GM23338 (cell line): Measurements from ENCODE around the gene SCGB3A1. TPM values are rescaled to one million over a fixed set of nuclear protein-coding genes. Genes with fewer than 3 reads are reported as not detected.
A peak's percentile ranks its signal among the peaks of the same experiment; 100 is the strongest.

Experiments
- ATAC-seq: fragments of 200-7000 bp; cut with Tn5 transposase; 3 replicates; pipeline ENCODE4 v1.9.1; 2020
- DNase-seq: peaks from one replicate; pipeline ENCODE4 v3.0.0-alpha.2; 2015; ENCODE audit warnings: low spot score
- H2AFZ ChIP-seq: fragments of 200-600 bp; sonication (generic); 2 replicates; pipeline ENCODE4 v1.8.0; 2016; ENCODE audit warnings: antibody characterized with exemption, mild to moderate bottlenecking, moderate library complexity
- H3F3A ChIP-seq: fragments of 200-600 bp; sonication (generic); replicated peaks from 2 replicates; pipeline ENCODE4 v1.8.0; 2017; ENCODE audit warnings: antibody characterized with exemption, mixed run types, low read depth
- H3K27ac ChIP-seq: fragments of 200-600 bp; sonication (generic); 2 replicates; pipeline ENCODE4 v1.6.1; 2016; ENCODE audit warnings: low read depth
- H3K27me3 ChIP-seq: fragments of 200-600 bp; sonication (generic); 2 replicates; pipeline ENCODE4 v1.8.0; 2016; ENCODE audit warnings: mild to moderate bottlenecking, mixed run types, moderate library complexity; ENCODE audit not compliant: insufficient read depth
- H3K36me3 ChIP-seq: fragments of 200-600 bp; sonication (generic); 2 replicates; pipeline ENCODE4 v1.8.0; 2016; ENCODE audit warnings: mild to moderate bottlenecking; ENCODE audit not compliant: insufficient read depth
- H3K4me1 ChIP-seq: fragments of 200-600 bp; sonication (generic); 2 replicates; pipeline ENCODE4 v1.8.0; 2016; ENCODE audit warnings: mild to moderate bottlenecking, moderate library complexity; ENCODE audit not compliant: insufficient read depth
- H3K4me2 ChIP-seq: fragments of 200-600 bp; sonication (generic); 2 replicates; pipeline ENCODE4 v1.7.1; 2017; ENCODE audit warnings: mixed run types
- H3K4me3 ChIP-seq: fragments of 200-600 bp; sonication (generic); 2 replicates; pipeline ENCODE4 v1.6.1; 2016; ENCODE audit warnings: mixed run types
- H3K79me2 ChIP-seq: fragments of 200-600 bp; sonication (generic); replicated peaks from 2 replicates; pipeline ENCODE4 v1.8.0; 2017; ENCODE audit warnings: mild to moderate bottlenecking; ENCODE audit not compliant: insufficient read depth
- H3K9me2 ChIP-seq: fragments of 200-600 bp; sonication (generic); 2 replicates; pipeline ENCODE4 v1.8.0; 2017; ENCODE audit not compliant: insufficient read depth
- H4K20me1 ChIP-seq: fragments of 200-600 bp; sonication (generic); replicated peaks from 2 replicates; pipeline ENCODE4 v1.8.0; 2017; ENCODE audit warnings: mild to moderate bottlenecking; ENCODE audit not compliant: insufficient read depth
- H3K27ac Mint-ChIP-seq: 2 replicates; pipeline ENCODE4 v1.8.0; 2020; ENCODE audit warnings: inconsistent platforms, mild to moderate bottlenecking, moderate library complexity, mixed read lengths
- H3K27me3 Mint-ChIP-seq: 3 replicates; pipeline ENCODE4 v1.8.0; 2022; ENCODE audit warnings: low read depth, mild to moderate bottlenecking, moderate library complexity, mixed read lengths, inconsistent platforms; ENCODE audit not compliant: insufficient read depth, poor library complexity
- H3K36me3 Mint-ChIP-seq: 3 replicates; pipeline ENCODE4 v1.8.0; 2021; ENCODE audit warnings: low read depth, mild to moderate bottlenecking, inconsistent platforms, moderate library complexity, mixed read lengths
- H3K4me1 Mint-ChIP-seq: 3 replicates; pipeline ENCODE4 v1.8.0; 2020; ENCODE audit warnings: mild to moderate bottlenecking, inconsistent platforms, mixed read lengths
- H3K4me3 Mint-ChIP-seq: 3 replicates; pipeline ENCODE4 v1.8.0; 2021; ENCODE audit warnings: moderate library complexity, mild to moderate bottlenecking, inconsistent platforms, mixed read lengths
- H3K9me3 Mint-ChIP-seq: 3 replicates; pipeline ENCODE4 v1.8.0; 2020; ENCODE audit warnings: moderate library complexity, mild to moderate bottlenecking, inconsistent platforms, mixed read lengths
- CREB1 ChIP-seq: fragments of 250-450 bp; sonication (Bioruptor Pico); IDR thresholded peaks from 2 replicates; pipeline ENCODE4 v1.5.0; 2020; ENCODE audit warnings: low read depth, mild to moderate bottlenecking, moderate library complexity
- EZH2 ChIP-seq: fragments of 200-600 bp; sonication (generic); IDR thresholded peaks from one replicate; pipeline ENCODE4 v1.8.0; 2017; ENCODE audit warnings: antibody characterized with exemption, mild to moderate bottlenecking, low read depth; ENCODE audit not compliant: unreplicated experiment
- EZH2phosphoT487 ChIP-seq: fragments of 200-600 bp; sonication (generic); IDR thresholded peaks from one replicate; pipeline ENCODE4 v1.8.1; 2018; ENCODE audit warnings: antibody characterized with exemption; ENCODE audit not compliant: unreplicated experiment
- JUNB ChIP-seq: IDR thresholded peaks from one replicate; pipeline ENCODE4 v1.6.1; 2016; ENCODE audit warnings: antibody characterized with exemption; ENCODE audit not compliant: unreplicated experiment
- NANOG ChIP-seq: IDR thresholded peaks from 2 replicates; pipeline ENCODE4 v1.6.1; 2016; ENCODE audit warnings: antibody characterized with exemption, borderline replicate concordance
- POLR2AphosphoS5 ChIP-seq: IDR thresholded peaks from 2 replicates; pipeline ENCODE4 v1.6.1; 2016; ENCODE audit warnings: antibody characterized with exemption, low read depth
- STAT1 ChIP-seq: IDR thresholded peaks from one replicate; pipeline ENCODE4 v1.6.1; 2016; ENCODE audit warnings: antibody characterized with exemption; ENCODE audit not compliant: unreplicated experiment
- ZNF114 ChIP-seq: fragments of 250-450 bp; sonication (Bioruptor Pico); IDR thresholded peaks from 2 replicates; pipeline ENCODE4 v1.5.0; 2020; ENCODE audit warnings: mild to moderate bottlenecking, moderate library complexity
- polyA plus RNA-seq: library from polyadenylated mRNA; unstranded; fragments of >200 nt; fragmentation: Nextera tagmentation; extraction: Ambion mirVana; gene quantifications from 2 replicates; pipeline ENCODE4 v1.2.1, GENCODE V29; 2016
- total RNA-seq: library from RNA; depleted of rRNA; stranded (reverse); fragments of >200 nt; shearing (Covaris generic); gene quantifications from 2 replicates; pipeline ENCODE4 v1.2.3, GENCODE V29; 2014
- TF ChIP-seq, protein P1 (sequence below): IDR thresholded peaks from one replicate; pipeline ENCODE4 v1.6.1; 2018; ENCODE audit warnings: antibody characterized with exemption; ENCODE audit not compliant: unreplicated experiment
- TF ChIP-seq, protein P2 (sequence below): IDR thresholded peaks from 2 replicates; pipeline ENCODE4 v1.6.1; 2016; ENCODE audit warnings: antibody characterized with exemption

Gene SCGB3A1
- total and polyA plus RNA-seq, 2 experiments from 2014 or later, result not detected

DNA sequence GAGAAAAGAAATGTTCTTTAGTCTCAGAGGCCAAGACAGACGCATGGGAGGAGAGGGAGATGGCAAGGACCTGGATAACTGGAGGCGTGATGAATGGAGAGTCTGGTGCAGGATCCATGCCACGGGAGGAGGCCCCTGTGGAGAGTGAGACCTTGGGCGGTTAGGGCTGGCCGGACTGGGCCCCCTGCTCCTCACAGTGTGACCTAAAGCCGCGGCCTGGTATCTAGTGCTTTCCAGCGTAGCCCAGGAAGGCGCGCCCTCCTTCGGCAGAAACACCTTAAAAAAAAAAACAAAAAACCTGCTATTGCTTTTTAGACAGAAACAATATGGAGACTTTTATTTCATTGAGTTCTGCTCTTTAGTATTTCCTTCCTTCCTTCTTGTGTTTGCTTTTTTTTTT is 33.1 kb downstream of the SCGB3A1 start:
- no peak overlapping the region for H2AFZ ChIP-seq
- peaks cover 54% of the 10 kb centered on the region for H3K36me3 Mint-ChIP-seq
- no peak overlapping the region for H3K4me2 ChIP-seq
- peaks cover 70% of the 10 kb centered on the region for H4K20me1 ChIP-seq
- H3K79me2 ChIP-seq, result peaks cover 97% of the 10 kb centered on the region
- peaks cover 4% of the 10 kb centered on the region; the same call in 2 of the 3 replicates for H3K4me1 Mint-ChIP-seq
- no peaks in the 10 kb centered on the region for H3K27me3 ChIP-seq
- H3K27ac Mint-ChIP-seq, result peak overlapping the region; percentile 81
- peak; percentile 79 for ATAC-seq
- H3K27ac ChIP-seq, result 0 out of 2 replicates have a peak overlapping the region, but pooled peaks have one; percentile 60
- H3K9me2 ChIP-seq, result no peaks in the 10 kb centered on the region
- H3F3A ChIP-seq, result no peaks in the 10 kb centered on the region
- no peaks in the 10 kb centered on the region for H3K27me3 Mint-ChIP-seq
- TF ChIP-seq EZH2phosphoT487, result no peak
- H3K9me3 Mint-ChIP-seq, result no peaks in the 10 kb centered on the region
- H3K36me3 ChIP-seq, result peaks cover 15% of the 10 kb centered on the region; the same call in 1 of the 2 replicates
- H3K4me3 ChIP-seq, result no peak overlapping the region
- 0 out of 2 replicates have a peak, but pooled peaks cover 3% of the 10 kb centered on the region for H3K4me1 ChIP-seq
- peak; percentile 21 for DNase-seq
- H3K4me3 Mint-ChIP-seq, result no peak overlapping the region

DNA sequence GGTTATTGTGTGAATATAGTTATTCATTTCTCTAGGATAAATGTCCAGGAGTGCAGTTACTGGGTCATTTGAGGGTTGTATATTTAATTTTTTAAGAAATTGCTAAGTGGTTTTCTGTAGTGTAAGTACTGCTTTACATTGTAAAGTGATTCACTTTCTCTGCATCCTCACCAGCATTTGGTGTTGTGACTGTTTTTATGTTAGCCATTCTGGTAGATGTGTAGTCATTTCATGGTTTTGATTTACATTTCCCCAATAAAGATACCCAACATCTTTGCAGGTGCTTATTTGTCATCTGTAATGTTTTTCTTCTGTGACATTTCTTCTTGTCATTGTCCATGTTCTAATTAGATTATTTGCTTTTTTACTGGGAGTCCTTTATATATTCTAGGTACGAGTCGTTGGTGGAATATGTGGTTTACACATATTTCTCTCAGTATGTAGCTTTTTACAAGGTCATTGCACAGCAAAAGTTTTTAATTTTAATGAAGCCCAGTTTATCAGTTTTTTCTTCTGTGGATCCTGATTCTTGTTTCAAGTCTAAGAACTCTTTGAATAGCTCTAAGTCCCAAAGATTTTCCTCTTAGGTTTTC is 34.0 kb downstream of the SCGB3A1 start:
- no peaks in the 10 kb centered on the region for H3K9me3 Mint-ChIP-seq
- no peak overlapping the region for H3K4me3 ChIP-seq
- no peaks in the 10 kb centered on the region for H3K27me3 ChIP-seq
- no peaks in the 10 kb centered on the region for H3K9me2 ChIP-seq
- H3K36me3 Mint-ChIP-seq, result peaks cover 63% of the 10 kb centered on the region
- no peak for DNase-seq
- H2AFZ ChIP-seq, result no peak overlapping the region
- no peak overlapping the region for H3K27ac ChIP-seq
- H3F3A ChIP-seq, result no peaks in the 10 kb centered on the region
- H3K4me1 ChIP-seq, result 0 out of 2 replicates have a peak, but pooled peaks cover 3% of the 10 kb centered on the region
- peaks cover 4% of the 10 kb centered on the region; the same call in 2 of the 3 replicates for H3K4me1 Mint-ChIP-seq
- H3K27me3 Mint-ChIP-seq, result no peaks in the 10 kb centered on the region
- H3K36me3 ChIP-seq, result peaks cover 15% of the 10 kb centered on the region; the same call in 1 of the 2 replicates
- no peak for TF ChIP-seq EZH2
- TF ChIP-seq NANOG, result no peak
- TF ChIP-seq POLR2AphosphoS5, result no peak
- no peak for TF ChIP-seq JUNB
- no peak for TF ChIP-seq STAT1
- no peak for TF ChIP-seq CREB1 (CRISPR knock-in tag)
- TF ChIP-seq, protein P1, sequence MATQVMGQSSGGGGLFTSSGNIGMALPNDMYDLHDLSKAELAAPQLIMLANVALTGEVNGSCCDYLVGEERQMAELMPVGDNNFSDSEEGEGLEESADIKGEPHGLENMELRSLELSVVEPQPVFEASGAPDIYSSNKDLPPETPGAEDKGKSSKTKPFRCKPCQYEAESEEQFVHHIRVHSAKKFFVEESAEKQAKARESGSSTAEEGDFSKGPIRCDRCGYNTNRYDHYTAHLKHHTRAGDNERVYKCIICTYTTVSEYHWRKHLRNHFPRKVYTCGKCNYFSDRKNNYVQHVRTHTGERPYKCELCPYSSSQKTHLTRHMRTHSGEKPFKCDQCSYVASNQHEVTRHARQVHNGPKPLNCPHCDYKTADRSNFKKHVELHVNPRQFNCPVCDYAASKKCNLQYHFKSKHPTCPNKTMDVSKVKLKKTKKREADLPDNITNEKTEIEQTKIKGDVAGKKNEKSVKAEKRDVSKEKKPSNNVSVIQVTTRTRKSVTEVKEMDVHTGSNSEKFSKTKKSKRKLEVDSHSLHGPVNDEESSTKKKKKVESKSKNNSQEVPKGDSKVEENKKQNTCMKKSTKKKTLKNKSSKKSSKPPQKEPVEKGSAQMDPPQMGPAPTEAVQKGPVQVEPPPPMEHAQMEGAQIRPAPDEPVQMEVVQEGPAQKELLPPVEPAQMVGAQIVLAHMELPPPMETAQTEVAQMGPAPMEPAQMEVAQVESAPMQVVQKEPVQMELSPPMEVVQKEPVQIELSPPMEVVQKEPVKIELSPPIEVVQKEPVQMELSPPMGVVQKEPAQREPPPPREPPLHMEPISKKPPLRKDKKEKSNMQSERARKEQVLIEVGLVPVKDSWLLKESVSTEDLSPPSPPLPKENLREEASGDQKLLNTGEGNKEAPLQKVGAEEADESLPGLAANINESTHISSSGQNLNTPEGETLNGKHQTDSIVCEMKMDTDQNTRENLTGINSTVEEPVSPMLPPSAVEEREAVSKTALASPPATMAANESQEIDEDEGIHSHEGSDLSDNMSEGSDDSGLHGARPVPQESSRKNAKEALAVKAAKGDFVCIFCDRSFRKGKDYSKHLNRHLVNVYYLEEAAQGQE, result no peak
- no peak for TF ChIP-seq EZH2phosphoT487
- TF ChIP-seq, protein P2, sequence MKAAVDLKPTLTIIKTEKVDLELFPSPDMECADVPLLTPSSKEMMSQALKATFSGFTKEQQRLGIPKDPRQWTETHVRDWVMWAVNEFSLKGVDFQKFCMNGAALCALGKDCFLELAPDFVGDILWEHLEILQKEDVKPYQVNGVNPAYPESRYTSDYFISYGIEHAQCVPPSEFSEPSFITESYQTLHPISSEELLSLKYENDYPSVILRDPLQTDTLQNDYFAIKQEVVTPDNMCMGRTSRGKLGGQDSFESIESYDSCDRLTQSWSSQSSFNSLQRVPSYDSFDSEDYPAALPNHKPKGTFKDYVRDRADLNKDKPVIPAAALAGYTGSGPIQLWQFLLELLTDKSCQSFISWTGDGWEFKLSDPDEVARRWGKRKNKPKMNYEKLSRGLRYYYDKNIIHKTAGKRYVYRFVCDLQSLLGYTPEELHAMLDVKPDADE, result no peak
- TF ChIP-seq ZNF114, result no peak
- no peak overlapping the region for H3K4me3 Mint-ChIP-seq
- H3K79me2 ChIP-seq, result peaks cover 94% of the 10 kb centered on the region
- no peak for ATAC-seq
- H4K20me1 ChIP-seq, result peaks cover 63% of the 10 kb centered on the region
- H3K4me2 ChIP-seq, result no peak overlapping the region
- no peak overlapping the region for H3K27ac Mint-ChIP-seq
